Measurements from ENCODE around the gene RGL3.
A peak's percentile ranks its signal among the peaks of the same experiment; 100 is the strongest.
"Not testable (repeated sequence)": the region's sequence is repeated elsewhere in the genome, so short reads cannot be mapped to it uniquely, and the experiment has no call there.

Gene RGL3, protein sequence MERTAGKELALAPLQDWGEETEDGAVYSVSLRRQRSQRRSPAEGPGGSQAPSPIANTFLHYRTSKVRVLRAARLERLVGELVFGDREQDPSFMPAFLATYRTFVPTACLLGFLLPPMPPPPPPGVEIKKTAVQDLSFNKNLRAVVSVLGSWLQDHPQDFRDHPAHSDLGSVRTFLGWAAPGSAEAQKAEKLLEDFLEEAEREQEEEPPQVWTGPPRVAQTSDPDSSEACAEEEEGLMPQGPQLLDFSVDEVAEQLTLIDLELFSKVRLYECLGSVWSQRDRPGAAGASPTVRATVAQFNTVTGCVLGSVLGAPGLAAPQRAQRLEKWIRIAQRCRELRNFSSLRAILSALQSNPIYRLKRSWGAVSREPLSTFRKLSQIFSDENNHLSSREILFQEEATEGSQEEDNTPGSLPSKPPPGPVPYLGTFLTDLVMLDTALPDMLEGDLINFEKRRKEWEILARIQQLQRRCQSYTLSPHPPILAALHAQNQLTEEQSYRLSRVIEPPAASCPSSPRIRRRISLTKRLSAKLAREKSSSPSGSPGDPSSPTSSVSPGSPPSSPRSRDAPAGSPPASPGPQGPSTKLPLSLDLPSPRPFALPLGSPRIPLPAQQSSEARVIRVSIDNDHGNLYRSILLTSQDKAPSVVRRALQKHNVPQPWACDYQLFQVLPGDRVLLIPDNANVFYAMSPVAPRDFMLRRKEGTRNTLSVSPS

GRCh38 chr19:11418549-11419506 lies at the start of gene RGL3:
TSS of gene RGL3 (minus strand) at chr19:11419314. CDS start at chr19:11419278, 36 bp downstream.
- peak; percentile 69 for DNase-seq (ENCODE audit: low read depth, low spot score)

DNA sequence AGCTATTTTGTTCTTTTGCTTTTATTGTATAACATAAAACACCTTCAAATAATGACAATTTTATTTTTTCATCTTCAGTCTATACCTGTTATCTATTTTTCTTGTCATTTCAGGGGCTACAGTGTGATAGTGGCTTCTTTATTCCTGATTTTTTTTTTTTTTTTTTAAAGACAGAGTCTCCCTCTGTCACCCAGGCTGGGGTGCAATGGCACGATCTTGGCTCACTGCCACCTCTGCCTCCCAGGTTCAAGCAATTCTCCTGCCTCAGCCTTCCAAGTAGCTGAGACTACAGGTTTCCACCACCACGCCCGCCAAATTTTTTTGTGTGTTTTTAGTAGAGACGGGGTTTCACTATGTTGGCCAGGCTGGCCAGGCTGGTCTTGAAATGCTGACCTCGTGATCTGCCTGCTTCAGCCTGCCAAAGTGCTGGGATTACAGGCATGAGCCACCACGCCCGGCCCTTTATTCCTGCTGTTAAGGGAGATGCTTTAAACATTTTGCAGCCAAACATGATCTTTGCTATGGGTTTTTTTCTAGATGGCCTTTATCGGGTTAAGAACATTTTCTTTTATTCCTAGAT lies 49.2 kb upstream of the RGL3 start:
- DNase-seq (ENCODE audit: low read depth, low spot score) = not testable (repeated sequence)

GRCh38 chr19:11465600-11465999 lies 46.5 kb upstream of the RGL3 start:
- DNase-seq (ENCODE audit: low read depth, low spot score) = peak; percentile 34

GRCh38 chr19:11464333-11465265 lies 45.5 kb upstream of the RGL3 start:
- DNase-seq (ENCODE audit: low read depth, low spot score) = no peak

GRCh38 chr19:11463391-11463790 lies 44.3 kb upstream of the RGL3 start:
- DNase-seq (ENCODE audit: low read depth, low spot score) = no peak

DNA sequence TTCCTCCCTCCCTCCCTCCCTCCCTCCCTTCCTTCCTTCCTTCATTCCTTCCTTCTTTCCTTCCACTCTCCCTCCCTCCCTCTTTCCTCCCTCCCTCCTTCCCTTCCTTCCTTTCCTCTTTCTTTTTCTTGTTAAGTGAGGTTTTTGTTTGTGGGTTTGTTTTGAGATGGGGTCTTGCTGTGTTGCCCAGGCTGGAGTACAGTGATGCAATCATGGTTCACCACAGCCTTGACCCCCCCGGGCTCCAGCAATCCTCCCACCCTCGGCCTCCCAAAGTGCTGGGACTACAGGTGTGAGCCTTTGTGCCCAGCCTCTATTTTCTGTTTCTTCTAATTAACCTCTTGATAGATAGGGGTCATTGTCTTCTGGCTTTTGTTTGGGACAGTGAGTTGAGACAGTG lies 42.3 kb upstream of the RGL3 start:
- no peak for DNase-seq (ENCODE audit: low read depth, low spot score)

DNA sequence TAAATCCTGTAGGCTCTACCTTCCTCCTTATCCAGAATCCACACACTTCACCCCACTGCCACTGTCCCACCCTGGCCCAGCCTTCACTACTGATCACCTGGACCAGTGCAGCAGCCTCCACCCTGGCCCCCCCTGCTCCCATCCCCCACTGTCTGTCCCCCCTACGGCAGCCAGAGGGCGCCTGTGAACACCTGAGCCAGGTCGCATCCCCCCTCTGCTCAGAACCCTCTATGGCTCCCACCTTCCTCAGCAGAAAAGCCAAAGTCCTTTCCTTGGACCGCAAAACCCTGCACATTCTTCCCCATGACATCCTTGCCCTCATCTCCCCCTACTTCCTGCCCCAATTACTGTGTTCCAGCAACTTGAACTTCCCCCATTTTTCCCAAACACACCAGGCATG lies 41.1 kb upstream of the RGL3 start:
- DNase-seq (ENCODE audit: low read depth, low spot score) = no peak

DNA sequence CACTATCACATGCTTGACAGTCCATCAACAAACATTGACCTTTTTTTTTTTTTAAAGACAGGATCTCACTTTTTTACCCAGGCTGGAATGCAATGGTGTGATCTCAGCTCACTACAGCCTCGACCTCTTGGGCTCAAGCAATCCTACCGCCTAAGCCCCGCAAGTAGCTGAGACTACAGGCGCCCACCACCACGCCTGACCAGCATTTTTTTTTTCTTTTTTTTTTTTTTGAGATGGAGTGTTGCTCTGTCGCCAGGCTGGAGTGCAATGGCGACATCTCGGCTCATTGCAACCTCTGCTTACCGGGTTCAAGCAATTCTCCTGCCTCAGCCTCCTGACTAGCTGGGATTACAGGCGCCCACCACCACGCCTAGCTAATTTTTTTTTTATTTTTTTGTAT lies 39.8 kb upstream of the RGL3 start:
- not testable (repeated sequence) for DNase-seq (ENCODE audit: low read depth, low spot score)

GRCh38 chr19:11458236-11458900 lies 39.3 kb upstream of the RGL3 start:
- no peak for DNase-seq (ENCODE audit: low read depth, low spot score)

- DNase-seq (ENCODE audit: low read depth, low spot score) = no peak
These were observed 38.7 kb upstream of the RGL3 start for GRCh38 chr19:11457831-11458230.

DNA sequence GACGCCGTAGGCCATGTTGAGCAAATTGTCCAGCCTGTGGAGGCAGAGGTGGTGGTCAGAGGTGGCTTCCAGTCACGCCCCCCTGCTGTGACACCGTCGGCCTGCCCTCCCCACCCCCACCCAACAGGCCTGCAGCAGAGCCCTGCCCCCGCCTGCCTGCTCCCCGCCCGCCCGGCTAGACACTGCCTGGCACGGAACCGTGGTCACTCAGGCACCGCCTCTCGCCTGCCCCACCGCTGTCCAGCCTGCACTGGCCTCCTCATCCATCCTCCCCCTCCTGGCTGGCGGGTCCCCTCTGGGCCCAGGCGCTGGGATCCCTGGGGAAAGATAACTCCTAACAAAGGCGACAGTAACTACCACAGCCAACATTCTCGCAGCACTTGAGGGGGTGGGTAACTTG lies 38.0 kb upstream of the RGL3 start:
- peak; percentile 38 for DNase-seq (ENCODE audit: low read depth, low spot score)

- no peak for DNase-seq (ENCODE audit: low read depth, low spot score)
These were observed 37.5 kb upstream of the RGL3 start for GRCh38 chr19:11456659-11457058.

- DNase-seq (ENCODE audit: low read depth, low spot score) = not testable (repeated sequence)
These were observed 36.1 kb upstream of the RGL3 start for GRCh38 chr19:11455233-11455554.

DNA sequence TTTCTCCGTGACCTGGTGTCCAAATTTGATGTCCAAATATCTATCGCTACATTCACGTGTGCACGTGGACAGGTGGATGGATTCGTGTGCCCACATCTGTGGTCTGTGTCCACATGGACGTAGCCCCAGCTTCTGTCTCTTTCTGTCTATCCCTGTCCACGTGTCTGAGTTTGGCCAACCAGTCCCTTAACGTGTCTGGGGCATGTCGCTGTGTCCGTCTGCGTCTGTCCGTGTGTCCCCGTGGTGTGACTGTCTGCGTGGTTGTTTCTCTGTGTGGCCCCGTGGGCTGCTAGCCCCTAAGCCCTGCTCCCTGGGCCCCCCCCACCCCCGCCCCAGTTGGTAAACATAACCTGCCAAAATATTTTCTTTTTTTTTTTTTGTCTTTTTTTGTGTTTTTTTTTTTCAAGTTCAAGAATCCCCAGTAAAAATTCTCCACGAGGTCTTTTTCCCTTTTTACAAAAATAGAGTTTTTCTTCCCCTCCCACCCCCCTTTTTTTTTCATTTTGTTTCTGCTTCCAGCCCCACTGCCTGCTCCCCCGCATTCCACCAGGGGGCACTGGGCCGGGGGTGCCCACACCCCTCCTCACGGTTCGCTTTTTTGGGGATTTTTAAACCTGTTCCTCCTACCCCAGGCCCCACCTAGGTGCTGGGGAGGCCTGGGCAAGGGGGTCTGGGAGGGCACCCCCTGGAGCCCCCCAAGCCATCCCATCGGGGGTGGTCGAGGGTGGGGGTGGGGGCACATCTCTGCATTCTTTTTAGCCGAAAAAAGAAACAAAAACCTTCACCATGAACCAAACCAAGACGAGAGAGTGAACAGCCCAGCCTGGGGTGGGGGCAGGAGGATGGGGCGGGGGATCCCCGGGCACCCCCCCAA lies 34.6 kb upstream of the RGL3 start:
- DNase-seq (ENCODE audit: low read depth, low spot score) = no peak

GRCh38 chr19:11452620-11453310 lies 33.7 kb upstream of the RGL3 start:
- no peak for DNase-seq (ENCODE audit: low read depth, low spot score)

GRCh38 chr19:11451871-11452619 lies 32.9 kb upstream of the RGL3 start:
- no peak for DNase-seq (ENCODE audit: low read depth, low spot score)

- DNase-seq (ENCODE audit: low read depth, low spot score) = no peak
These were observed 32.3 kb upstream of the RGL3 start for GRCh38 chr19:11451327-11451870.

Data from ELF-1 (cell line).